Body of pancreas (tissue), 4 donors: ENCODE data around the gene LBP. TPM values are rescaled to one million over a fixed set of nuclear protein-coding genes. Genes with fewer than 3 reads are reported as not detected.
"Not testable (repeated sequence)": the region's sequence is repeated elsewhere in the genome, so short reads cannot be mapped to it uniquely, and the experiment has no call there.

Experiments used
- ATAC-seq: fragments of 150-250 bp; one replicate; pipeline ENCODE4 v1.9.1; 2016
- DNase-seq, 4 donors: peaks; one replicate each; pipeline ENCODE4 v3.0.0-alpha.2; 2019
- H3K27ac ChIP-seq, 4 donors: fragments of 200-600 bp; sonication (generic); 1 replicate in 3 of 4; 2 replicates in 1 of 4; pipeline versions ENCODE4 v1.5.1 to v1.6.1; 2016 to 2019; ENCODE audit warnings: mild to moderate bottlenecking in 1 of 4, mixed read lengths in 1 of 4, moderate library complexity in 1 of 4
- H3K27me3 ChIP-seq, 2 donors: fragments of 200-600 bp; sonication (generic); one replicate each; pipeline ENCODE4 v1.6.0; 2016; ENCODE audit warnings: mild to moderate bottlenecking in 1 of 2
- H3K36me3 ChIP-seq, 2 donors: fragments of 200-600 bp; sonication (generic); replicated peaks in 1 of 2; 2 replicates each; pipeline ENCODE4 v1.5.1; 2016; ENCODE audit warnings: low read depth in 2 of 2; ENCODE audit not compliant: insufficient read depth in 1 of 2
- H3K4me1 ChIP-seq: fragments of 200-600 bp; sonication (generic); one replicate; pipeline ENCODE4 v1.6.0; 2016
- H3K4me3 ChIP-seq, 2 donors: fragments of 200-600 bp; sonication (generic); 1 replicate in 1 of 2; 2 replicates in 1 of 2; pipeline ENCODE4 v1.5.1; 2016 to 2019
- H3K9me3 ChIP-seq, 3 donors: fragments of 200-600 bp; sonication (generic); 1 replicate in 2 of 3; 2 replicates in 1 of 3; pipeline ENCODE4 v1.5.1; 2016
- CTCF ChIP-seq, 7 experiments: fragments of 450-650 bp in 4 of 7; fragments of 200-600 bp in 3 of 7; sonication (generic) in 3 of 7; IDR thresholded peaks; one replicate each; pipeline ENCODE4 v1.5.1; 2016 to 2019; ENCODE audit warnings: antibody characterized with exemption in 7 of 7
- POLR2A ChIP-seq, 3 donors: fragments of 450-650 bp; IDR thresholded peaks; one replicate each; pipeline ENCODE4 v1.6.1; 2016; ENCODE audit warnings: antibody characterized with exemption in 3 of 3, mild to moderate bottlenecking in 2 of 3
- WGBS, 2 donors: methylation state at CpG; one replicate each; pipeline ENCODE4 v1.1.5; 2017; 5-methylcytosine and 5-hydroxymethylcytosine counted together
- intact Hi-C: fragments of 100-400 bp; cut with DNase I; formaldehyde crosslinking; loops from one replicate; pipeline ENCODE4 v1.15.1; 2023
- total RNA-seq, 2 donors: library from RNA; depleted of rRNA; stranded (reverse); fragments of >200 nt; gene quantifications; one replicate each; pipeline ENCODE4 v1.1.0, GENCODE V29; 2016

The LBP gene
- total RNA-seq, 2 donors from 2014 or later = 0.66 TPM; not detected in 1

GRCh38 chr20:38369389-38369788, 23.1 kb downstream of the LBP start:
- Histone ChIP-seq H3K36me3 (no peaks in the 10 kb centered on the region), H3K9me3 (no peaks in the 10 kb centered on the region), H3K4me1 (no peaks in the 10 kb centered on the region), H3K27ac (no peak overlapping the region), H3K4me3 (no peak overlapping the region), H3K27me3 (no peaks in the 10 kb centered on the region)
- no peak for DNase-seq
- TF ChIP-seq POLR2A (IDR thresholded peaks at IDR 0.05) (no peak), CTCF (IDR thresholded peaks at IDR 0.05) (no peak)
- WGBS, 2 donors = 43 to 53% methylated on average over 2 of the region's 2 CpGs
- intact Hi-C loops = no loop called here
- ATAC-seq = no peak

- ATAC-seq = no peak
- 55 to 60% methylated on average over 5 of the region's 5 CpGs for WGBS, 2 donors
- no peak overlapping the region for H3K27ac ChIP-seq
These were observed 26.5 kb downstream of the LBP start for GRCh38 chr20:38372806-38373205.

DNA sequence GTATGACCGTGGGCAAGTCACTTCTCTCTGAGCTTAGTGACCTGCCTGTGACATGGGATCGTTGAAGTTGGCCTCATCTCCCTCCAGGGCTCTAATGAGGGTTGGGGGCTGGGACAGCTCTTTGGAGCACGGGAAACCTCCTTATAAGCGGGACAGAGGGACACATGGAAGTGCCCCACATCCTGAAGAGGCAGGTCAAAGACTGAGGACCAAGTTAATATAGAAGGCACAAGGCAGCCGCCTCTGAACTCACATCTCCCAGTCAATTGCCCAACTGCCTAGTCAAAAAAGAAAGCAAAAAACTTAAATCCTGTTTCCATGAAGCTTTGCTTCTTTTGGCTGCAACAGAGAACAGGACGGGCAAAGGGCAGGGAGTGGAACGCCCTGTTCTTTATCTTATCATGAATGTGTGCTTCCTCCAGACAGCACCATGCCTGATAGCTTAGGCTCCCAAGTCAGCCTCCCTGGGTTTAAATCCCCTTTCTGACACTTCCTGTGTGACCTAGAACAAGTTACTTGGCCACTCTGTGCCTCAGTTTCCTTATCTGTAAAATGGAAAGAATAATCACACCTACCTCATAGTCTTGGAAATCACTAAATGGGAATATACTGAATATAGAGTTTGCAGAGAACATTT, 27.1 kb downstream of the LBP start:
- no peak overlapping the region for H3K4me3 ChIP-seq
- no peaks in the 10 kb centered on the region for H3K36me3 ChIP-seq
- H3K27me3 ChIP-seq = no peaks in the 10 kb centered on the region
- intact Hi-C loops = no loop called here
- no peaks in the 10 kb centered on the region for H3K9me3 ChIP-seq
- TF ChIP-seq POLR2A (IDR thresholded peaks at IDR 0.05) (no peak), CTCF (IDR thresholded peaks at IDR 0.05) (no peak)
- no peak for DNase-seq
- no peak overlapping the region for H3K27ac ChIP-seq
- WGBS, 2 donors = 37 to 42% methylated on average over 7 of the region's 7 CpGs
- ATAC-seq = no peak
- no peaks in the 10 kb centered on the region for H3K4me1 ChIP-seq

More at GRCh38 chr20:38372806-38373205, 26.5 kb downstream of the LBP start:
- no peaks in the 10 kb centered on the region for H3K36me3 ChIP-seq
- H3K9me3 ChIP-seq = no peaks in the 10 kb centered on the region
- H3K27me3 ChIP-seq = no peaks in the 10 kb centered on the region
- DNase-seq = no peak
- no peak for TF ChIP-seq POLR2A (IDR thresholded peaks at IDR 0.05)
- no peak for TF ChIP-seq CTCF (IDR thresholded peaks at IDR 0.05)
- H3K4me1 ChIP-seq = no peaks in the 10 kb centered on the region
- intact Hi-C loops = no loop called here
- no peak overlapping the region for H3K4me3 ChIP-seq

DNA sequence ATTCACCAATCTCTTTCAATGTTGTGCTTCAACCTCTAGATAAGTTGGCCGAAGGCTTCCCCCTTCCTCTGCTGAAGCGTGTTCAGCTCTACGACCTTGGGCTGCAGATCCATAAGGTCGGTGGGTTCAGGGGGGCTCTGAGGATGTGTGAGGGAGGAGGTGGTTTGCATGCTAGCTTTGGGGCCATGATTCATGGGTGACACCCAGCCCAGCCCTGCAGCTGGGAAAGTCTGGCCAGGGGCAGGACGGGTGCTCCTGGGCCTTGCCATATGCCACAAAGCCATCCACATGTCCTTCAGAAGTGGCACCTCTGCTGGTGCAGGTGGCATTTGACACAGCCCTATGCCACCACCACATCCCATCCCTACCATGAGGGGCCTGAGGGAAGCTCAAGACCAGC, 27.6 kb downstream of the LBP start:
- TF ChIP-seq POLR2A (IDR thresholded peaks at IDR 0.05) (no peak), CTCF (IDR thresholded peaks at IDR 0.05) (no peak)
- no peak for DNase-seq
- Histone ChIP-seq H3K27me3 (no peaks in the 10 kb centered on the region), H3K9me3 (no peaks in the 10 kb centered on the region), H3K27ac (no peak overlapping the region), H3K4me3 (no peak overlapping the region), H3K4me1 (no peaks in the 10 kb centered on the region), H3K36me3 (no peaks in the 10 kb centered on the region)
- intact Hi-C loops = no loop called here
- ATAC-seq = no peak
- 57 to 66% methylated on average over 4 to 5 of the region's 5 CpGs for WGBS, 2 donors

DNA sequence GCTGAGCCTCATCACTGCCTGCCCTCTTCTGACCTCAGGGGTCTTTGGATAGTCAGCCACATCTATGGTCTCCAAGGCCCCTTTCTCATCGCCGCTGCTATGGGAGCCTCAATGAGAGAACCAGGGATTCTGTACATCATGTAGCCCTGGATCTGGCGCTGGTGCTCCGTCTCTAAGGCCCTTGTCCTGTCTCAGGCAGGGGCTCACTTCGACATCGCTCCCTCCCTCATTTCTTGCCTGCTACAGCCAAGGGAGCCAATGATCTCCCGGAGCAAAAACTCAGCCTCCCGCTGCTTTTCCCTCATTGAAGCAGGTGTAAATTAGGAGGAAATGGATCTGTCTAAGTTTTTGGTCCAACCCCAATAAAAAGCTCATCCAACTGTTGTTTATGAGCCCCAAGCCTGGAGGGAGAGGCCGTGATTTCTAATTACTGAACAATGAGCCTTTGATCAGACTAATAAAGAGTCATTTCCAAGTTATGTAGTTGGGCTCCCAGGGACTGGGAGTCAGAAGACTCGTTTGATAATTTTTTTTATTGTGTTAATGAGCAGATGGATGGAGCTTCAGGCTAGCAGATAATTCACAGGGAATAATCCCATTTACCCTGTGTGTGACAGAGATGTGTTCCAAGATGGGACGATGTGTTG, 30.9 kb downstream of the LBP start:
- intact Hi-C loops = no loop called here
- Histone ChIP-seq H3K36me3 (no peaks in the 10 kb centered on the region), H3K27me3 (no peaks in the 10 kb centered on the region), H3K4me1 (no peaks in the 10 kb centered on the region), H3K4me3 (no peak overlapping the region), H3K27ac (no peak overlapping the region), H3K9me3 (no peaks in the 10 kb centered on the region)
- DNase-seq (no peak), ATAC-seq (no peak)
- no peak for TF ChIP-seq CTCF (IDR thresholded peaks at IDR 0.05)
- no peak for TF ChIP-seq POLR2A (IDR thresholded peaks at IDR 0.05)
- 61 to 69% methylated on average over 11 of the region's 11 CpGs for WGBS, 2 donors

DNA sequence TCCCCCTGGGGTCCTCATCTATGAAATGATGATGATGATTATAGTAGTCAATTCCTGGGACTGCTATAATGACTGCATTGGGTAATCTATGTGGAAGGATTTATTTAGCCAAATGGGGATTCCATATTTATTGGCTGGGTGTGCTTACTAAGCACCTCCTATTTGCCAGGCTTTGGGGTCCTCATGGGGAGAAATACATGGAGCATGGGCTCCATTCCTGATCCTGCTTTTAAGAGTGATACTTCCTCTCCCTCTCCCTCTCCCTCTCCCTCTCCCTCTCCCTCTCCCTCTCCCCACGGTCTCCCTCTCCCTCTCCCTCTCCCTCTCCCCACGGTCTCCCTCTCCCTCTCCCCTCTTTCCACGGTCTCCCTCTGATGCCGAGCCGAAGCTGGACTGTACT, 31.6 kb downstream of the LBP start:
- not testable (repeated sequence) for ATAC-seq
- whole genome bisulfite sequencing, 2 donors = 60 to 80% methylated on average over 2 to 4 of the region's 5 CpGs

More for the DNA sequence above, 31.6 kb downstream of the LBP start:
- H3K36me3 ChIP-seq, H3K27ac ChIP-seq, H3K4me3 ChIP-seq, intact Hi-C loops, H3K9me3 ChIP-seq, DNase-seq, H3K27me3 ChIP-seq, H3K4me1 ChIP-seq: not testable (repeated sequence)
